HEK293 (cell line): ENCODE data around the gene NOP56.

Experiments used
- CTCF ChIP-seq: fragments of 450-650 bp; formaldehyde crosslinking; IDR thresholded peaks from 2 replicates; pipeline ENCODE4 v1.5.1; 2016; ENCODE audit warnings: missing biosample characterization, missing genetic modification characterization
- ELK4 ChIP-seq: IDR thresholded peaks from 2 replicates; pipeline ENCODE4 v1.6.1; 2011; ENCODE audit warnings: mild to moderate bottlenecking, low read depth, low read length, borderline replicate concordance
- KLF9 ChIP-seq: fragments of 450-650 bp; formaldehyde crosslinking; IDR thresholded peaks from 2 replicates; pipeline ENCODE4 v1.5.1; 2016; ENCODE audit warnings: missing biosample characterization, missing genetic modification characterization, low read depth
- TSHZ1 ChIP-seq: fragments of 450-650 bp; formaldehyde crosslinking; IDR thresholded peaks from 2 replicates; pipeline ENCODE4 v1.5.1; 2016; ENCODE audit warnings: missing biosample characterization, missing genetic modification characterization, borderline replicate concordance
- ZFP41 ChIP-seq: fragments of 450-650 bp; formaldehyde crosslinking; IDR thresholded peaks from 2 replicates; pipeline ENCODE4 v1.5.1; 2016; ENCODE audit warnings: missing biosample characterization, missing genetic modification characterization, borderline replicate concordance
- ZNF324 ChIP-seq: fragments of 450-650 bp; formaldehyde crosslinking; IDR thresholded peaks from 2 replicates; pipeline ENCODE4 v1.5.1; 2016; ENCODE audit warnings: missing biosample characterization, missing genetic modification characterization
- ZNF488 ChIP-seq: fragments of 450-650 bp; formaldehyde crosslinking; IDR thresholded peaks from 2 replicates; pipeline ENCODE4 v1.5.1; 2016; ENCODE audit warnings: missing biosample characterization, missing genetic modification characterization

GRCh38 chr20:2707353-2708072 is 55.1 kb downstream of the NOP56 start:
- TF ChIP-seq CTCF (tag by site-specific recombination) (no peak), KLF9 (no peak), ELK4 (no peak), ZNF324 (tag by site-specific recombination) (no peak), ZFP41 (no peak), TSHZ1 (no peak), ZNF488 (tag by site-specific recombination) (no peak)
